Prostate gland (tissue), 2 donors: ENCODE results near the gene TRAF1.

Experiments used
- POLR2AphosphoS5 ChIP-seq: sonication (generic); formaldehyde crosslinking; IDR thresholded peaks from one replicate; pipeline ENCODE4 v1.6.1; 2017; ENCODE audit warnings: antibody characterized with exemption
- TF ChIP-seq, protein P1 (sequence below), 4 experiments: fragments of 200-600 bp in 2 of 4; fragments of 450-650 bp in 2 of 4; sonication (generic) in 2 of 4; IDR thresholded peaks; 1 replicate in 3 of 4; 2 replicates in 1 of 4; pipeline ENCODE4 v1.5.1; 2016 to 2019; ENCODE audit warnings: antibody characterized with exemption in 4 of 4, mild to moderate bottlenecking in 2 of 4, moderate library complexity in 2 of 4

GRCh38 chr9:120856700-120857099 lies 69.9 kb downstream of the TRAF1 start:
- TF ChIP-seq, protein P1, sequence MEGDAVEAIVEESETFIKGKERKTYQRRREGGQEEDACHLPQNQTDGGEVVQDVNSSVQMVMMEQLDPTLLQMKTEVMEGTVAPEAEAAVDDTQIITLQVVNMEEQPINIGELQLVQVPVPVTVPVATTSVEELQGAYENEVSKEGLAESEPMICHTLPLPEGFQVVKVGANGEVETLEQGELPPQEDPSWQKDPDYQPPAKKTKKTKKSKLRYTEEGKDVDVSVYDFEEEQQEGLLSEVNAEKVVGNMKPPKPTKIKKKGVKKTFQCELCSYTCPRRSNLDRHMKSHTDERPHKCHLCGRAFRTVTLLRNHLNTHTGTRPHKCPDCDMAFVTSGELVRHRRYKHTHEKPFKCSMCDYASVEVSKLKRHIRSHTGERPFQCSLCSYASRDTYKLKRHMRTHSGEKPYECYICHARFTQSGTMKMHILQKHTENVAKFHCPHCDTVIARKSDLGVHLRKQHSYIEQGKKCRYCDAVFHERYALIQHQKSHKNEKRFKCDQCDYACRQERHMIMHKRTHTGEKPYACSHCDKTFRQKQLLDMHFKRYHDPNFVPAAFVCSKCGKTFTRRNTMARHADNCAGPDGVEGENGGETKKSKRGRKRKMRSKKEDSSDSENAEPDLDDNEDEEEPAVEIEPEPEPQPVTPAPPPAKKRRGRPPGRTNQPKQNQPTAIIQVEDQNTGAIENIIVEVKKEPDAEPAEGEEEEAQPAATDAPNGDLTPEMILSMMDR (IDR thresholded peaks at IDR 0.05) = no peak
- peak; percentile 58 for TF ChIP-seq POLR2AphosphoS5
